Measurements from ENCODE around the gene FAM200C. TPM values are rescaled to one million over a fixed set of nuclear protein-coding genes. Genes with fewer than 3 reads are reported as not detected.

Gene FAM200C
- total and polyA plus RNA-seq, 2 of the 13 experiments (the other 11 are each of a cell fraction or from before 2014, with no cell fraction given): 3.2 to 4.7 TPM

DNA sequence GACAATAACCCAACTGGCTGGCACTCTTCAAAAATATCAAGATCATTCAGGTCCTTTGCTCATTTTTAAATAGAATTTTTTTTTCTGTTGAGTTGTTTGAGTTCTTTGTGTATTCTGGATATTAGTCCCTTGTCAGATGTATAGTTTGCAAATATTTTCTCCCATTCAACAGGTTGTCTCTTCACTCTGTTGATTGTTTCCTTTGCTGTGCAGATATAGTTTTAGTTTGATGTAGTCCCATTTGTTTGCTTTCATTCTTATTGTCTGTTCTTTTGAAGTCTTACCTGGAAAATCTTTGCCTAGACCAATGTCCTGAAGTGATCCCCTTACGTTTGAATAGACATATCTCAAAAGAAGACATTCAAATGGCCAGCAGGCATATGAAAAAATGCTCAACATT, 44.6 kb upstream of the FAM200C start (continued):
- TF ChIP-seq, protein P1, sequence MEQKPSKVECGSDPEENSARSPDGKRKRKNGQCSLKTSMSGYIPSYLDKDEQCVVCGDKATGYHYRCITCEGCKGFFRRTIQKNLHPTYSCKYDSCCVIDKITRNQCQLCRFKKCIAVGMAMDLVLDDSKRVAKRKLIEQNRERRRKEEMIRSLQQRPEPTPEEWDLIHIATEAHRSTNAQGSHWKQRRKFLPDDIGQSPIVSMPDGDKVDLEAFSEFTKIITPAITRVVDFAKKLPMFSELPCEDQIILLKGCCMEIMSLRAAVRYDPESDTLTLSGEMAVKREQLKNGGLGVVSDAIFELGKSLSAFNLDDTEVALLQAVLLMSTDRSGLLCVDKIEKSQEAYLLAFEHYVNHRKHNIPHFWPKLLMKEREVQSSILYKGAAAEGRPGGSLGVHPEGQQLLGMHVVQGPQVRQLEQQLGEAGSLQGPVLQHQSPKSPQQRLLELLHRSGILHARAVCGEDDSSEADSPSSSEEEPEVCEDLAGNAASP (CRISPR knock-in tag; IDR thresholded peaks at IDR 0.05; ENCODE audit: borderline replicate concordance): peak; percentile 62; the same call in 1 of the 2 replicates
- TF ChIP-seq MTA3 (CRISPR knock-in tag; IDR thresholded peaks at IDR 0.05): no peak

DNA sequence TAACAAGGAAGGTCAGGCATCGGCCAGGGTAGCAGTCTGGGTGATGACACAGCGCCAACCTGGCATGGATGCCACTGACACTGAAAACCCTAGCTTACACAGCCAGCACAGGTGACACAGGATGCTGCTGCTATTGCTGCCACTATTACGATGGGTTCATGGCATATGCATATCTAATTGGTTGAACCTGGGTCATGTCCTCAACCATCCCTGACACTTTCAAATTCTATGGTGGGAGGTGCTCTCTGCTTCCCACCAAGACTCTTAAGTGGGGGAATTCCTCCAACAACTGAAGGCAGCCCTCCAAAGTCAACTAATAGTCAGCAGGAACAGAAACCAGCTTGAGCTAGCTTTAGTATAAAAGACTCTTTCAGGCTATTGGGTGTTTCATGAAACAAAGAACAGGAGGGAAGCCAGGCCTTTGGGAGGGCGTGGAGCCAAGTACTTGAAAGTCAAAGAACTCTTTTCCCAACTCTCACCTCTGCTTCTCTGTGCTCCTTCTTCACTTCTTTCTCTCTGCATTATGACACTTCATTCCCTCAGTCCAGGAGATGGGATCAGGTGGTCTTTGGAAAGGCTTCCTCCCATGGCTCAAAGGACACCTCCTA, 43.1 kb upstream of the FAM200C start:
- H3K9me3 ChIP-seq (ENCODE audit: low read length): no peaks in the 10 kb centered on the region
- intact Hi-C loops (cut with micrococcal nuclease; ENCODE audit: unreplicated experiment): no loop called here
- no peaks in the 10 kb centered on the region for H3K36me3 ChIP-seq (replicated peaks in 1 of 2; ENCODE audit: control insufficient read depth in 1 of 2, insufficient read depth in 2 of 2, low read length in 2 of 2)
- no peak overlapping the region; the same call in 1 of the 2 replicates for H3K4me2 ChIP-seq (ENCODE audit: low read depth, low read length)
- DNase-seq (ENCODE audit: low spot score) (no peak), ATAC-seq (no peak), FAIRE-seq (no peak)
- H3K27ac ChIP-seq (ENCODE audit: extremely low read length, insufficient read depth, low read length): no peak overlapping the region
- no peak overlapping the region for H3K4me3 ChIP-seq (replicated peaks in 1 of 3; ENCODE audit: insufficient read depth in 1 of 3, low read depth in 2 of 3, low read length in 3 of 3)
- H4K20me1 ChIP-seq (ENCODE audit: insufficient read depth, low read length): no peaks in the 10 kb centered on the region
- peaks cover 0 to 1% of the 10 kb centered on the region in 2 experiments; a peak in 1 of 5 replicates for H3K27me3 ChIP-seq (ENCODE audit: control insufficient read depth in 1 of 2, insufficient read depth in 2 of 2, low read length in 2 of 2)
- 51% methylated on average over 4 of the region's 4 CpGs for WGBS (ENCODE audit: low lambda C conversion rate)
- in situ Hi-C loops (cut with HindIII; ENCODE audit: extremely low pct_ligation_motif_present, low pct_unique_long_range_greater_than_20kb): no loop called here
- no peak overlapping the region for H3K9ac ChIP-seq (ENCODE audit: insufficient read depth, low read depth, low read length)
- BruUV-seq (replicated peaks): no TSS peak
- no peak overlapping the region for H2AFZ ChIP-seq (ENCODE audit: low read length)
- H3K4me1 ChIP-seq (ENCODE audit: insufficient read depth, low read length): peaks cover 37% of the 10 kb centered on the region
- H3K79me2 ChIP-seq (ENCODE audit: insufficient read depth, low read length): no peaks in the 10 kb centered on the region
- ChIA-PET CTCF (ENCODE audit: low intra/inter-chr PET ratio, low total read pairs) (no interaction called here), POLR2A (no interaction called here)
- TF ChIP-seq KLF6 (CRISPR knock-in tag; IDR thresholded peaks at IDR 0.05) (no peak), ZNF543 (CRISPR knock-in tag; IDR thresholded peaks at IDR 0.05) (no peak), MAFK (conservative IDR thresholded peaks at IDR 0.05 in 1 of 2, IDR thresholded peaks at IDR 0.05 in 1 of 2; ENCODE audit: low read length in 2 of 2) (no peak), KLF13 (CRISPR knock-in tag; IDR thresholded peaks at IDR 0.05) (no peak), MATR3 (CRISPR knock-in tag; IDR thresholded peaks at IDR 0.05) (no peak), ZNF354B (CRISPR knock-in tag; IDR thresholded peaks at IDR 0.05) (no peak), ZFP37 (CRISPR knock-in tag; IDR thresholded peaks at IDR 0.05; ENCODE audit: borderline replicate concordance) (no peak), HNRNPK (IDR thresholded peaks at IDR 0.05; ENCODE audit: low read depth, low read length, poor library complexity, severe bottlenecking) (no peak), ZKSCAN5 (CRISPR knock-in tag; IDR thresholded peaks at IDR 0.05) (no peak)
- TF ChIP-seq, protein P2, sequence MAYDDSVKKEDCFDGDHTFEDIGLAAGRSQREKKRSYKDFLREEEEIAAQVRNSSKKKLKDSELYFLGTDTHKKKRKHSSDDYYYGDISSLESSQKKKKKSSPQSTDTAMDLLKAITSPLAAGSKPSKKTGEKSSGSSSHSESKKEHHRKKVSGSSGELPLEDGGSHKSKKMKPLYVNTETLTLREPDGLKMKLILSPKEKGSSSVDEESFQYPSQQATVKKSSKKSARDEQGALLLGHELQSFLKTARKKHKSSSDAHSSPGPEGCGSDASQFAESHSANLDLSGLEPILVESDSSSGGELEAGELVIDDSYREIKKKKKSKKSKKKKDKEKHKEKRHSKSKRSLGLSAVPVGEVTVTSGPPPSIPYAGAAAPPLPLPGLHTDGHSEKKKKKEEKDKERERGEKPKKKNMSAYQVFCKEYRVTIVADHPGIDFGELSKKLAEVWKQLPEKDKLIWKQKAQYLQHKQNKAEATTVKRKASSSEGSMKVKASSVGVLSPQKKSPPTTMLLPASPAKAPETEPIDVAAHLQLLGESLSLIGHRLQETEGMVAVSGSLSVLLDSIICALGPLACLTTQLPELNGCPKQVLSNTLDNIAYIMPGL (CRISPR knock-in tag; IDR thresholded peaks at IDR 0.05; ENCODE audit: borderline replicate concordance in 1 of 2, low read depth in 1 of 2): no peak
- TF ChIP-seq, protein P3, sequence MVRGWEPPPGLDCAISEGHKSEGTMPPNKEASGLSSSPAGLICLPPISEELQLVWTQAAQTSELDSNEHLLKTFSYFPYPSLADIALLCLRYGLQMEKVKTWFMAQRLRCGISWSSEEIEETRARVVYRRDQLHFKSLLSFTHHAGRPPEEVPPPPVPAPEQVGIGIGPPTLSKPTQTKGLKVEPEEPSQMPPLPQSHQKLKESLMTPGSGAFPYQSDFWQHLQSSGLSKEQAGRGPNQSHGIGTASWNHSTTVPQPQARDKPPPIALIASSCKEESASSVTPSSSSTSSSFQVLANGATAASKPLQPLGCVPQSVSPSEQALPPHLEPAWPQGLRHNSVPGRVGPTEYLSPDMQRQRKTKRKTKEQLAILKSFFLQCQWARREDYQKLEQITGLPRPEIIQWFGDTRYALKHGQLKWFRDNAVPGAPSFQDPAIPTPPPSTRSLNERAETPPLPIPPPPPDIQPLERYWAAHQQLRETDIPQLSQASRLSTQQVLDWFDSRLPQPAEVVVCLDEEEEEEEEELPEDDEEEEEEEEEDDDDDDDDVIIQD (CRISPR knock-in tag; IDR thresholded peaks at IDR 0.05; ENCODE audit: low read depth): no peak
- TF ChIP-seq, protein P4, sequence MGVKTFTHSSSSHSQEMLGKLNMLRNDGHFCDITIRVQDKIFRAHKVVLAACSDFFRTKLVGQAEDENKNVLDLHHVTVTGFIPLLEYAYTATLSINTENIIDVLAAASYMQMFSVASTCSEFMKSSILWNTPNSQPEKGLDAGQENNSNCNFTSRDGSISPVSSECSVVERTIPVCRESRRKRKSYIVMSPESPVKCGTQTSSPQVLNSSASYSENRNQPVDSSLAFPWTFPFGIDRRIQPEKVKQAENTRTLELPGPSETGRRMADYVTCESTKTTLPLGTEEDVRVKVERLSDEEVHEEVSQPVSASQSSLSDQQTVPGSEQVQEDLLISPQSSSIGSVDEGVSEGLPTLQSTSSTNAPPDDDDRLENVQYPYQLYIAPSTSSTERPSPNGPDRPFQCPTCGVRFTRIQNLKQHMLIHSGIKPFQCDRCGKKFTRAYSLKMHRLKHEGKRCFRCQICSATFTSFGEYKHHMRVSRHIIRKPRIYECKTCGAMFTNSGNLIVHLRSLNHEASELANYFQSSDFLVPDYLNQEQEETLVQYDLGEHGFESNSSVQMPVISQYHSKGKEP (CRISPR knock-in tag; IDR thresholded peaks at IDR 0.05): no peak
- TF ChIP-seq, protein P5, sequence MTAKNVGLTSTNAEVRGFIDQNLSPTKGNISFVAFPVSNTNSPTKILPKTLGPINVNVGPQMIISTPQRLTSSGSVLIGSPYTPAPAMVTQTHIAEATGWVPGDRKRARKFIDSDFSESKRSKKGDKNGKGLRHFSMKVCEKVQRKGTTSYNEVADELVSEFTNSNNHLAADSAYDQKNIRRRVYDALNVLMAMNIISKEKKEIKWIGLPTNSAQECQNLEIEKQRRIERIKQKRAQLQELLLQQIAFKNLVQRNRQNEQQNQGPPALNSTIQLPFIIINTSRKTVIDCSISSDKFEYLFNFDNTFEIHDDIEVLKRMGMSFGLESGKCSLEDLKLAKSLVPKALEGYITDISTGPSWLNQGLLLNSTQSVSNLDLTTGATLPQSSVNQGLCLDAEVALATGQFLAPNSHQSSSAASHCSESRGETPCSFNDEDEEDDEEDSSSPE (CRISPR knock-in tag; IDR thresholded peaks at IDR 0.05): no peak

All from HepG2 (cell line).